T-helper 1 cell treated with Interleukin-12 subunit alpha and Interleukin-12 subunit beta and Interleukin-4 antibody, amounts not matched to agents 30 μg/mL and 1 μg/mL, for 36 hours (primary cell): ENCODE measurements around the gene TMEFF1.

Experiments
- H3K27ac Mint-ChIP-seq: one replicate; pipeline ENCODE4 v1.8.0; 2021; ENCODE audit warnings: mild to moderate bottlenecking, mixed read lengths
- H3K27me3 Mint-ChIP-seq: one replicate; pipeline ENCODE4 v1.8.0; 2021; ENCODE audit warnings: low read depth, mixed read lengths
- H3K36me3 Mint-ChIP-seq: one replicate; pipeline ENCODE4 v1.8.0; 2021; ENCODE audit warnings: low read depth, mixed read lengths
- H3K4me1 Mint-ChIP-seq: one replicate; pipeline ENCODE4 v1.8.0; 2021; ENCODE audit warnings: low read depth, mixed read lengths
- H3K4me3 Mint-ChIP-seq: one replicate; pipeline ENCODE4 v1.8.0; 2021; ENCODE audit warnings: mild to moderate bottlenecking, moderate library complexity, mixed read lengths
- H3K9me3 Mint-ChIP-seq: one replicate; pipeline ENCODE4 v1.8.0; 2021; ENCODE audit warnings: mixed read lengths

TMEFF1 gene

GRCh38 chr9:100619665-100620064, 146.7 kb downstream of the TMEFF1 start:
- no peaks in the 10 kb centered on the region for H3K36me3 Mint-ChIP-seq
- H3K9me3 Mint-ChIP-seq: peaks cover 15% of the 10 kb centered on the region
- no peaks in the 10 kb centered on the region for H3K27me3 Mint-ChIP-seq
- no peaks in the 10 kb centered on the region for H3K4me1 Mint-ChIP-seq
- H3K4me3 Mint-ChIP-seq: no peak overlapping the region
- no peak overlapping the region for H3K27ac Mint-ChIP-seq

- Mint-ChIP-seq H3K27me3 (no peaks in the 10 kb centered on the region), H3K27ac (no peak overlapping the region), H3K36me3 (no peaks in the 10 kb centered on the region), H3K4me1 (no peaks in the 10 kb centered on the region), H3K4me3 (no peak overlapping the region), H3K9me3 (peaks cover 4% of the 10 kb centered on the region)
Observed at GRCh38 chr9:100623969-100624368, 151.0 kb downstream of the TMEFF1 start.

- Mint-ChIP-seq H3K27me3 (no peaks in the 10 kb centered on the region), H3K4me3 (no peak overlapping the region), H3K36me3 (no peaks in the 10 kb centered on the region), H3K4me1 (no peaks in the 10 kb centered on the region), H3K27ac (no peak overlapping the region), H3K9me3 (peaks cover 4% of the 10 kb centered on the region)
Observed at GRCh38 chr9:100626949-100627348, 154.0 kb downstream of the TMEFF1 start.
